CD4-positive, alpha-beta T cell (primary cell): ENCODE data around the gene STAMBPL1. TPM values are rescaled to one million over a fixed set of nuclear protein-coding genes. Genes with fewer than 3 reads are reported as not detected.

Experiments
- ATAC-seq: fragments of 200-7000 bp; cut with Tn5 transposase; one replicate; pipeline ENCODE4 v1.10.0; 2022; ENCODE audit warnings: mild to moderate bottlenecking; ENCODE audit not compliant: poor library complexity
- CTCF ChIA-PET: fragments of 350-600 bp; sonication (Branson Sonifier 250); formaldehyde crosslinking; loops from one replicate; lab custom pipeline; 2021; ENCODE audit warnings: antibody characterized with exemption, inconsistent platforms; lab: Charles Lee
- POLR2A ChIA-PET: fragments of 350-600 bp; sonication (Branson Sonifier 250); formaldehyde crosslinking; loops from one replicate; lab custom pipeline; 2021; ENCODE audit warnings: antibody characterized with exemption, inconsistent platforms; lab: Charles Lee
- DNase-seq, 14 experiments: peaks; one replicate each; pipeline ENCODE4 v3.0.0-alpha.2; 2013 to 2020; ENCODE audit warnings: mixed read lengths in 2 of 14
- H3K27ac ChIP-seq, 2 donors: one replicate each; pipeline versions ENCODE4 v1.5.1 to v1.7.0; 2013; ENCODE audit warnings: low read length in 2 of 2, low read depth in 1 of 2, mild to moderate bottlenecking in 1 of 2
- H3K27me3 ChIP-seq, 2 experiments: 1 replicate in 1 of 2; 2 replicates in 1 of 2; pipeline versions ENCODE4 v1.6.1 to v1.7.0; 2013; ENCODE audit warnings: low read length in 2 of 2, control low read depth in 1 of 2, mild to moderate bottlenecking in 1 of 2, moderate library complexity in 1 of 2; ENCODE audit not compliant: insufficient read depth in 2 of 2, control insufficient read depth in 1 of 2
- H3K36me3 ChIP-seq: one replicate; pipeline ENCODE4 v1.6.1; 2013; ENCODE audit warnings: low read length, control low read depth; ENCODE audit not compliant: insufficient read depth
- H3K4me1 ChIP-seq: one replicate; pipeline ENCODE4 v1.6.1; 2013; ENCODE audit warnings: low read length, control low read depth; ENCODE audit not compliant: insufficient read depth
- H3K4me3 ChIP-seq: one replicate; pipeline ENCODE4 v1.5.1; 2013; ENCODE audit warnings: mild to moderate bottlenecking, low read length, moderate library complexity
- H3K9me3 ChIP-seq, 2 experiments: 1 replicate in 1 of 2; 2 replicates in 1 of 2; pipeline versions ENCODE4 v1.6.1 to v1.7.0; 2013; ENCODE audit warnings: low read length in 2 of 2, mild to moderate bottlenecking in 2 of 2, control low read depth in 1 of 2, moderate library complexity in 1 of 2; ENCODE audit not compliant: control insufficient read depth in 1 of 2, insufficient read depth in 1 of 2
- H3K27ac Mint-ChIP-seq: one replicate; pipeline ENCODE4 v1.8.0; 2020; ENCODE audit warnings: mixed read lengths
- H3K27me3 Mint-ChIP-seq: one replicate; pipeline ENCODE4 v1.8.0; 2021; ENCODE audit warnings: mixed read lengths
- H3K36me3 Mint-ChIP-seq: one replicate; pipeline ENCODE4 v1.8.0; 2021; ENCODE audit warnings: low read depth, mixed read lengths
- H3K4me1 Mint-ChIP-seq: one replicate; pipeline ENCODE4 v1.8.0; 2021; ENCODE audit warnings: low read depth, mixed read lengths
- H3K4me3 Mint-ChIP-seq: one replicate; pipeline ENCODE4 v1.8.0; 2020; ENCODE audit warnings: mild to moderate bottlenecking, mixed read lengths
- H3K9me3 Mint-ChIP-seq: one replicate; pipeline ENCODE4 v1.8.0; 2020; ENCODE audit warnings: mixed read lengths
- CTCF ChIP-seq: fragments of 200-600 bp; IDR thresholded peaks from one replicate; pipeline ENCODE4 v1.8.0; 2022; ENCODE audit warnings: antibody characterized with exemption, mild to moderate bottlenecking
- intact Hi-C, 2 experiments: fragments of 100-400 bp; cut with DNase I in 1 of 2; cut with micrococcal nuclease in 1 of 2; formaldehyde crosslinking; loops; one replicate each; pipeline versions ENCODE4 v1.15.1 to v1.9.0; 2023 to 2025; cut with DNase I, micrococcal nuclease
- total RNA-seq, 174 experiments: library from RNA in 2 of 174; stranded (reverse) in 2 of 174; gene quantifications; one replicate each; pipeline ENCODE4 v1.2.3 and lab custom pipeline; 2021 to 2026

The STAMBPL1 gene
- total RNA-seq, 2 experiments from 2014 or later, result 23.7 to 26.7 TPM

GRCh38 chr10:88832376-88832775 lies 47.7 kb upstream of the STAMBPL1 start:
- no peak overlapping the region for H3K4me3 Mint-ChIP-seq
- no peak for DNase-seq
- CTCF ChIA-PET, result interaction anchor here (1.7 to 1.9 kb wide), 2 partner anchors 10 to 100 kb away, joined by 5 to 6 read pairs; no protein-coding TSS in a partner anchor
- H3K27ac Mint-ChIP-seq, result no peak overlapping the region
- no peaks in the 10 kb centered on the region for H3K27me3 ChIP-seq
- no peaks in the 10 kb centered on the region for H3K36me3 ChIP-seq
- no peaks in the 10 kb centered on the region for H3K9me3 Mint-ChIP-seq
- no peaks in the 10 kb centered on the region for H3K27me3 Mint-ChIP-seq
- peaks cover 48% of the 10 kb centered on the region for H3K4me1 Mint-ChIP-seq
- no peak for ATAC-seq
- POLR2A ChIA-PET, result interaction anchor here (0.8 to 2.8 kb wide), 3 partner anchors 11 to 49 kb away, joined by 3 to 11 read pairs (median 4); partner anchors contain the start of gene STAMBPL1
- intact Hi-C loops, result no loop called here
- no peaks in the 10 kb centered on the region for H3K9me3 ChIP-seq
- no peak overlapping the region for H3K4me3 ChIP-seq
- peaks cover 17% of the 10 kb centered on the region for H3K4me1 ChIP-seq
- no peaks in the 10 kb centered on the region for H3K36me3 Mint-ChIP-seq
- H3K27ac ChIP-seq, result no peak overlapping the region
- no peak for TF ChIP-seq CTCF

GRCh38 chr10:88833156-88833555 lies 46.9 kb upstream of the STAMBPL1 start:
- CTCF ChIA-PET, result interaction anchor here (1.7 kb wide), 1 partner anchor 100 kb away, joined by 5 read pairs; no protein-coding TSS in a partner anchor
- Histone ChIP-seq H3K27me3 (no peaks in the 10 kb centered on the region), H3K36me3 (no peaks in the 10 kb centered on the region), H3K27ac (no peak overlapping the region), H3K4me3 (no peak overlapping the region), H3K4me1 (peaks cover 17% of the 10 kb centered on the region), H3K9me3 (no peaks in the 10 kb centered on the region)
- Mint-ChIP-seq H3K4me1 (peaks cover 43% of the 10 kb centered on the region), H3K27me3 (no peaks in the 10 kb centered on the region), H3K27ac (no peak overlapping the region), H3K9me3 (no peaks in the 10 kb centered on the region), H3K4me3 (no peak overlapping the region), H3K36me3 (no peaks in the 10 kb centered on the region)
- TF ChIP-seq CTCF, result no peak
- no peak for DNase-seq
- intact Hi-C loops, result no loop called here
- ATAC-seq, result no peak
- POLR2A ChIA-PET, result interaction anchor here (2.8 kb wide), 1 partner anchor 47 kb away, joined by 11 read pairs; the partner anchor contains the start of gene STAMBPL1

GRCh38 chr10:88833723-88834122 lies 46.3 kb upstream of the STAMBPL1 start:
- POLR2A ChIA-PET, result interaction anchor here (0.8 to 2.8 kb wide), 3 partner anchors 46 to 48 kb away, joined by 3 to 11 read pairs (median 6); partner anchors contain the start of gene STAMBPL1
- Histone ChIP-seq H3K9me3 (no peaks in the 10 kb centered on the region), H3K4me3 (no peak overlapping the region), H3K27ac (no peak overlapping the region), H3K27me3 (no peaks in the 10 kb centered on the region), H3K36me3 (no peaks in the 10 kb centered on the region), H3K4me1 (peaks cover 17% of the 10 kb centered on the region)
- no peak for TF ChIP-seq CTCF
- H3K9me3 Mint-ChIP-seq, result no peaks in the 10 kb centered on the region
- peak in 3 of 14 experiments; percentile 28 to 43 (median 37) for DNase-seq
- H3K4me3 Mint-ChIP-seq, result no peak overlapping the region
- CTCF ChIA-PET, result interaction anchor here (1.3 to 4.8 kb wide), 2 partner anchors 23 to 98 kb away, joined by 3 to 85 read pairs; no protein-coding TSS in a partner anchor
- H3K4me1 Mint-ChIP-seq, result peaks cover 38% of the 10 kb centered on the region
- no peaks in the 10 kb centered on the region for H3K36me3 Mint-ChIP-seq
- H3K27me3 Mint-ChIP-seq, result no peaks in the 10 kb centered on the region
- intact Hi-C loops, result no loop called here
- ATAC-seq, result no peak
- no peak overlapping the region for H3K27ac Mint-ChIP-seq
